HG03066 (cell line): ENCODE results near the gene CNTNAP3.
"Not testable (repeated sequence)": the region's sequence is repeated elsewhere in the genome, so short reads cannot be mapped to it uniquely, and the experiment has no call there.

ENCODE experiments used
- ATAC-seq: cut with Tn5 transposase; IDR thresholded peaks from one replicate; pipeline ENCODE4 v1.9.1; 2021; ENCODE audit warnings: low read depth; ENCODE audit not compliant: unreplicated experiment

CNTNAP3 gene

GRCh38 chr9:39078621-39079256 is 209.2 kb downstream of the CNTNAP3 start:
- ATAC-seq = not testable (repeated sequence)

- ATAC-seq = not testable (repeated sequence)
Measured at GRCh38 chr9:39073537-39073936, 214.4 kb downstream of the CNTNAP3 start.

GRCh38 chr9:39067683-39068082 is 220.3 kb downstream of the CNTNAP3 start:
- ATAC-seq = not testable (repeated sequence)

GRCh38 chr9:39062966-39063365 is 225.0 kb downstream of the CNTNAP3 start:
- ATAC-seq = not testable (repeated sequence)

GRCh38 chr9:39054453-39054852 is 233.5 kb downstream of the CNTNAP3 start:
- ATAC-seq = not testable (repeated sequence)

GRCh38 chr9:39046833-39047232 is 241.1 kb downstream of the CNTNAP3 start:
- not testable (repeated sequence) for ATAC-seq

GRCh38 chr9:39042352-39042803 is 245.6 kb downstream of the CNTNAP3 start:
- ATAC-seq = not testable (repeated sequence)

- not testable (repeated sequence) for ATAC-seq
Measured at GRCh38 chr9:39041774-39042173, 246.2 kb downstream of the CNTNAP3 start.

- not testable (repeated sequence) for ATAC-seq
Measured at GRCh38 chr9:39039148-39039547, 248.8 kb downstream of the CNTNAP3 start.

GRCh38 chr9:39038221-39038620 is 249.7 kb downstream of the CNTNAP3 start:
- ATAC-seq = not testable (repeated sequence)

- ATAC-seq = not testable (repeated sequence)
Measured at GRCh38 chr9:39033849-39034248, 254.1 kb downstream of the CNTNAP3 start.

GRCh38 chr9:39030204-39031019 is 257.6 kb downstream of the CNTNAP3 start:
- ATAC-seq = not testable (repeated sequence)

- not testable (repeated sequence) for ATAC-seq
Measured at GRCh38 chr9:39028855-39029254, 259.1 kb downstream of the CNTNAP3 start.

GRCh38 chr9:39028168-39028567 is 259.8 kb downstream of the CNTNAP3 start:
- ATAC-seq = not testable (repeated sequence)

GRCh38 chr9:39025911-39026588 is 261.9 kb downstream of the CNTNAP3 start:
- not testable (repeated sequence) for ATAC-seq
